C4-2B (cell line): ENCODE results near the gene BCL2L13.

Experiments
- CTCF ChIP-seq: fragments of 450-650 bp; conservative IDR thresholded peaks from 2 replicates; pipeline ENCODE4 v1.5.1; 2017; ENCODE audit warnings: mild to moderate bottlenecking
- ZFX ChIP-seq: fragments of 450-650 bp; IDR thresholded peaks from 2 replicates; pipeline ENCODE4 v1.6.1; 2017

GRCh38 chr22:17761138-17761488 is 122.6 kb downstream of the BCL2L13 start:
- TF ChIP-seq ZFX = no peak
- no peak for TF ChIP-seq CTCF
